Measurements from ENCODE around the gene MMAA. TPM values are rescaled to one million over a fixed set of nuclear protein-coding genes. Genes with fewer than 3 reads are reported as not detected.
"Not testable (repeated sequence)": the region's sequence is repeated elsewhere in the genome, so short reads cannot be mapped to it uniquely, and the experiment has no call there.

The MMAA gene
- 9.4 and 9.6 TPM in 2 replicates for total RNA-seq

DNA sequence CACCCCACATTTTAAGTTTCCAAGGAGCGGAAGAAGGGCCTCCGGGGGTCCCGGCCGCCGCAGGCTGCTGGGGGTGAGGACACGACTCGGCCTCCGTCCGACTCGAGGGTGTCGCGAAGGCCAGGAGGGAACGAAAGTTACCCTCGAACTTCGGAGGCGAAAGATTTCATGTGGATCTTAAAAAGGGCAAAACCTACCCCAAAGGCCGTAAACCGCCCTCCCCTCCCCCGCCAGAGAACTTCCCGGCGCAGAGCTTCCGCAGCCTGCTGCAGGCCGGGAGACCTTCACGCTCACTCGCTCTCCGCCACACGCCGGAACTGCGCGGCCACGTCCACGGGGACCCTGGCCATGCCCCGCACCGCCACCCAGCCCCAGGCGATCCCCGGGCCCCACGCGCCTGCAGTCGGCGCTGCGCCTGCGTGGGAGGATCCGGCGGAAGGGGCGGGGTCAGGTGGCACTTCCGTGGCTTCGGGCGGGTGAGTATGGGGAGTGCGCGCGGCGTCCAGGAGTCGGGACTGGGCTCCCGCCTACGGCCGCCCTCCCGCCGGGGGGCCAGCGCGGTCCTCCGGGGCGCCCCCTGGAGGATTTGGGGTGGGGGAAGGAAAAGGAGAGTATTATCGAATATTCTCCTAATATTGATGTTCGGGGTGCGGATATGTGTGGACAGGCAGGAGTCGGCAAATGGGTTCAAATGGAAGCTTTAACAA, at the start of gene MMAA:
Gene MMAA, plus strand, starts transcription at position 454 of the 707 bp plus-strand sequence. CDS start 19,755 bp downstream, outside the sequence.
- intact Hi-C loops (cut with micrococcal nuclease) = loop anchor here (1.0 to 5.0 kb wide), 11 partner anchors 62 to 1444 kb away; partner anchors contain the start of genes ABCE1, ANAPC10, LSM6 and OTUD4

DNA sequence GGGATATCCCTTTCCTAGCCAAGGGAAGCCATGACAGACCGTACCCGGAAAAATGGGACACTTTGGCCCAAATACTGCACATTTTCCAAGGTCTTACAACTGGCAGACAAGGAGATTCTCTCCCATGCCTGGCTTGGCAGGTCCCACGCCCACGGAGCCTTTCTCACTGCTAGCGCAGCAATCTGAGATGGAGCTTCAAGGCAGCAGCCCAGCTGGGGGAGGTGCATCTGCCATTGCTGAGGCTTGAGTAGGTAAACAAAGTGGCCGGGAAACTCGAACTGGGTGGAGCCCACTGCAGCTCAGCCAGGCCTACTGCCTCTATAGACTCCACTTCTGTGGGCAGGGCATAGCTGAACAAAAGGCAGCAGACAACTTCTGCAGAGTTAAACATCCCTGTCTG, 44.6 kb upstream of the MMAA start:
- intact Hi-C loops (cut with micrococcal nuclease) = not testable (repeated sequence)

DNA sequence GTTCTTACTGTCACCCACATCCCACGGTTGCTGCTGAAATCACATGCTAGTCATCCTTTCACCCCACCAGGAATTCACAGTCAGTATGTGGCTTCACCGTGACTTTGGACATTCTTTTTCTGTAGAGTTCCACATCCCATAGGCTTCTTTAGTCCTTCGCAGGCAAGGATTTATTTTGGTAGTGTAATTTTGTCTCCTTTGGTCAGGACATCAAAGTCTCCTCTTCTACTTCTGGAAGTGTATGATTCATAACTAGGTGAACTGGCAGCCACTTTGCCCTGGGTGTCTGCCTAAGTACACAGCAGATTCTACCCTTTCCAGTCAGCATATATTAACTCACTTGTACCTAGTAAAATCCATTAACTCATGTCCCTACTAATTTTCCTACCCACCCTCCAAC, 38.3 kb upstream of the MMAA start:
- intact Hi-C loops (cut with micrococcal nuclease) = no loop called here

DNA sequence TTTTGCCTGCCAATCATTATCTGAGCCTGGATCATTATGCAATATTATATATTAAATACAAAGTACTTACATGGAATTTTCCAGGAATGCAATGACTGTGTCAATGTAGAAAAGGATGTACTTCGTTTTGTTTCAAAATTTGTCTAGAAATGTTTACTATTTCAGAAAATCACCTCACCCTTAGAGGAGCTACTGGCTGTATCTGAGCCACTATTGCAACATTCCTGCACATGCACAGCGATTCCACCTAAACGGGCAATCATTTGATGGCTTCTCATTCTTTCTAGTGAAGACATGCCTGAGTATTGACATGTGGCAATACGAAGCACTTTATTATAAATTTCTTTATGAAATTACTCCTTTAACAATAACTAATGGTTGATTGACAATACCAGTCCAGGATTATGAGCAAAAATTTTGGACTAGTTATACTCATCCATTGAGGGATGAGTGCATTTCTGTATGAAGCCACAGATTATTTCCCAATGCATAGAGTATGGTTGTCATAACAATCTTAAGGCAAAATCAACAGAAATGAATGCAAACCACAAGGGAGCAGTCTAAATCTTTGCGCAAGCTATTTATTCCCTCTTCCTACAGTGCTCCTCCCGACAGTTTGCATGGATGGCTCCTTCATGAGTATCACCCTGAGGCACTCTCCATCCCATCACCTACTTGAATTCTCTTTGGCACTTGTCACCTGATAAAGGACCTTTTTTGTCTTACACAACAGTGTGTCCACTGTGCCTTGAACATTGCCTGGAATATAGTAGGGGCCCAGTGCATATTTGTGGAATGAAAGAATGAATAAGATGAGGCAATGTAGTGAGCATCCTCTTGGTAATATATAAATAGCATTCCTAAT, 35.8 kb upstream of the MMAA start:
- intact Hi-C loops (cut with micrococcal nuclease) = no loop called here

DNA sequence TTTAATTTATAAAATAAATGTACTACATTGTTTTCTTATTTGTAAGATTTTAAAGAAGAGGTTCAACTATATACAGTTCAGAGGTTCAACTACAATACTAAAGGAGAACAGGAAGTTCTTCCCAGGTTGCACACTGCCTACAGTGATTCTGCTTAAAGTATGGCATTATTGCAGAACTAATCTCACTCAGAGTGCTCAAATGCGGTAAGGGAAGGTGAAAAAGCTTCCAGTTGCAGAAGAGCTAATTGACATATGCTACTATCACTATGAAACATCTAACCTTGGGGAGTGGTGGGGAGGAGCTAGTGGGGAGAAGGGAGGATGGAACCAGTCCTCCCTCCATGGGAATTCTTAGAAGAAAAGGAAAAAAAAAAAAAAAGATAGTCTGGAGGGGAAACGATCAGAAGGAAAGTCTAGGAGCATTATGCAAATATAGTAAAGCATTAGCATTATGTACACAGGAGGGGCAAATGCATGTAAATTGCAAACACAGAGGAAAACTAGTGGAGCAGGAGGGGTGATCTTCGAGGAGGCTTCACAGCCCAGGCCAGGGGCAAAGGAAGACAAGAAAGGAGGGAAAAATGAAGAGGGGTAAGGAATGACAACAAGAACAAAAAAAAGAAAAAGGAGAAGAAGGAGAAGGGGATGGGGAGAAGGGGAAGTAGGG, 32.0 kb upstream of the MMAA start:
- intact Hi-C loops (cut with micrococcal nuclease) = no loop called here

DNA sequence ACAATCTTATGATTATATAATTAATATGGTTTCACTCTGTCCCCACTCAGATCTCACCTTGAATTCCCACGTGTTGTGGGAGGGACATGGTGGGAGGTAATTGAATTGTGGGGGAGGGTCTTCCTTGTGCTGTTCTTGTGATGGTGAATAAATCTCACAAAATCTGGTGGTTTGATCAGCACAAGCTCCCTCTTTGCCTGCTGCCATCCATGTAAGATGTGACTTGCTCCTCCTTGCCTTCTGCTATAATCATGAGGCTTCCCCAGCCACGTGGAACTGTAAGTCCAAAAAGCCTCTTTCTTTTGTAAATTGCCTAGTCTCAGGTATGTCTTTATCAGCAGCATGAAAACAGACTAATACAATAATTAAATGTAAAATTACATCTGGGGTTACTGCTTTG, 29.8 kb upstream of the MMAA start:
- intact Hi-C loops (cut with micrococcal nuclease) = not testable (repeated sequence)

DNA sequence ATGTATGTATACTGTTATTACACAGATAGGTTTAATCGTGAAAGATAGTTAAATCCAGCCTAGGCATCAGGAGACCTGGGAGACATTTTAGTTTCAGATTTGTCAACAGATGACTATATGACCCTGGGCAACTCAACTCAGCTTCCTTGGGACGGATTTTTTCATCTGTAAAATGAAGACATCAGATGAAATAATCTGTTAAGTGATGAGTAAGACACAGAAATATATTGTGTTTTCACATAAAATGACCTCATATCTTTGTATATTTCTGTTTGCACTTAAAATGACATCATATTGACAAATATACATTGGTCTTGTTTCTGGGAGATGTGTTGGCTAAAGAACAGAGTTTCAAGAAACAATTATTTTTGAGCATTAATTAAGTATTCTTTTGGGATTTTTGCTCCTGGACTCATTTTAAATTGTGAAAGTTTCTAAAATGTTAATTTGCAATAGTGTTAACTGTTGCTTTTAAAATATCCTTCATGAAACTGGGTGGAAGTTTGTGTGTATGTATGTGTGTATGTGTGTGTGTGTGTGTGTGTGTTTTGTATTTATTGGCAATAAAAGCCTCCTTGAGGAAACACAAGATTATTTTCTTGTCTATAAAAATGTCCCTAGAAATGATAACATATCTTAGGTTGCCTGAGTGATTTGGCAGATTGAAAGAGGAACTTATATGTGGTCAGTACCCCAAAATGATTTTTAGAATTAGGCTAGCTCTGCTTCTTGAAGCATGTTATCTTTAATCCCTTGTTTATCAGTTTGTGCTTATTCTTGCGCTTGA, 29.1 kb upstream of the MMAA start:
- intact Hi-C loops (cut with micrococcal nuclease) = no loop called here

DNA sequence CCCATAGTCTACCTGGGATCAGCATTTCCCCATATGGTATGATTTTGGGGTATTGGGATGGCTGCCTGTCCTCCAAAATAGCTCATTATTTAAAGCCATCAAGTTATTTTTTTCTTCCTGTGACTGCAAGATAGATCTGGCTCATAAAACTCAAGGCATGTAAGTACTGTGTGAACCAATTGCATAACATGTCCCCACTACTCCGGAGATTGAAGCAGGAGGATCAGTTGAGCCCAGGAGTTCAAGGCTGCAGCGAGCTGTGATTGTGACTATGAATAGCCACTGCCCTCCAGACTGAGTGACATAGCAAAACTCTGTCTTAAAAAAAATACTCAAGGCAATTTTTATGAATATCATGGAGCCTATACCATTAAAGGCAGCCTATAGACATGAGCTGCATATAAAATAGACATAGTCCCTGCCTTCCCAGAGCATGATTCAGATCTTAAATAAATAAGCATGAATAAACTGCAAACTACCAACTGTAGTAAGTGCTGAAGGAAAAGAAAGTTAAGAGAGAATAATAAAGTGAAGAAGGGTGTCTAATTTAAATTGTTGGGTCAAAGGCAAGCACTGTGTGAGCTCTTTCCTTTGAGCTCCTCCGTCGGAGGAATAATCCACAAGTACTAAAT, 16.9 kb upstream of the MMAA start:
- intact Hi-C loops (cut with micrococcal nuclease) = no loop called here

DNA sequence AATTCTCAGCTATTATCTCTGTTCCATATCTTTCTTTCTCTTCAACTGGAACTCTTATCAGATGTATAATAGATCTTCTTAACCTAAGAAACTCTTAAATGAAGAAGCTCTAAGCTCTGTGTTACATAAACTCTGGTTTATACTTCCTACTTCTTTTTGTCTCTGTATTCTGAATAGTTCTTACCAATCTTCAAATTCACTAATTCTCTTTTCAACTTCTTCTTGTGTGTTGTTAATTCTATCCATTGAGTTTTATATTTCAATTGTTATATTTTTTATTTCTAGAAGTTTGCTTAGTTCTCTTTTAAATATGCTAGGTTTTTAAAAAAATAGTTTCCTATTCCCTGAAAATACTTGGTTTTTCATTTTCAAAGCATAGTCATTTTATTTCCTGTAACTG, 13.2 kb upstream of the MMAA start:
- intact Hi-C loops (cut with micrococcal nuclease) = no loop called here

DNA sequence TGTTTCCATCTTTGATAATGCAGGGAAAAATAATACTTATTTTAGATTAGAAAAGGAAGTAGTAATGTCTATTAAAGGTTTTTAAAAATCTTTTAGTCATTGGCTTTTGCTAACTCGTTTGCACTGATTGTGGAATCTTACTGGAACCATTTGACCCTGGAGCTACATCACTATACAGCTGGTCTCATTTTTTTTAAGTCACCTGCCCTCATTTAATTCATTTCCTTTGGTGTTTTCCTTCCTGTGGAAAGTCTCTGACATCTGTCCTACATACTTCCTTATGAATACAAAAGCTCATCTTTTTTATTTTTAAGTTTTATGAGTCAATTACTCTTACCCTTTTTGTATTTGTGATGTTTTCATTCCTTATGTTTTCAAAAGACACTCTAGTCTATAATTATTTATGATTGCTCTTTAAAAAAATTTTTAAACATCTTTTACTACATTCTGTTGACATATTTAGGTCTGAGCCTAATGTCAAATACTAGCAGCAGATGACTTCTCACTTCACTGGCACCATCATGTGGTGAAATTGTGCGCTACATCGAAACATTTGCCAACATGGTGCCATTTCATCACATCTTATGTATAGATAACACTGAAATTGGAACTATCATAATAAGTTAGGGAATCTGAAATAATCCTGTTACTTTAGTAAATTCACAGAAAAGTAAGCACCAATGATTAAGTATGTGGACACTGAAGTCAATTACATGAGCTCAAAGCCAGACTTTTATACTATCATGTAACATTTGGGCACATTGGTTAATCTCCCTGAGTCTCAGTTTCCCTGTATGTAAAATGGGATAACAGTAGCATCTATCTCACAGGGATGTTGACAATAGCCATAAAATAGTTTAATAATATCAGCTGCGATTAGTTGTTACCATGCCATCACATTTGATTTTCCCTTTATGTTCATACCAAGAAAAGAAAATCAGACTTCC, 9.4 kb upstream of the MMAA start:
- intact Hi-C loops (cut with micrococcal nuclease) = loop anchor here (1.0 kb wide), 1 partner anchor 375 kb away; no protein-coding TSS in a partner anchor

DNA sequence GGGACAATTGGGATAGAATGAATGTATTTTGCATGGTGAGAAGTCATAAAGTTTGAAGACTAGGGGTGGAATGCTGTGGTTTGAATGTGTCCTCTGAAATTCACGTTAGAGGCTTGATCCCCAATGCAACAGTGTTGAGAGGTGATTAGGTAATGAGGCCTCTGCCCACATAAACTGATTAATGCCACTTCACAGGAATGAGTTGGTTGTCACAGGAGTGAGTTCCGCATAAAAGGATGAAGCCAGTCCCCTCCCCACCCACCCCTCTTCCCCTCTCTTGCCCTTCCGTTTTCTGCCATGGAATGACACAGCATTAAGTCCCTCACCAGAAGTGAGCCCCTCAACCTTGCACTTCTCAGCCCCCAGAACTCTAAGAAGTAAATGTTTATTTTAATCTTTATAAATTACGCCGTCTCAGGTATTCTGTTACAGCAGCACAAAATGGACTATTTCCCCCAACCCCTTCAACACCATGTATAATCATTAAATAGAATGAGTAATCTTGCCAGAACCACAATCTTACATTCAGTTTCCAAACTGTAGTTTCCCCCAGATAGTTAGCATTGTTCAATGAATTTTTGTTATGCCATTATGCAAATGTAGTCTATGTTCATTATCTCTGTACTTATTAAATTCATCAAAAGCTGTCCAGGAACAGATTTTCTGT, 5.5 kb upstream of the MMAA start:
- intact Hi-C loops (cut with micrococcal nuclease) = no loop called here

DNA sequence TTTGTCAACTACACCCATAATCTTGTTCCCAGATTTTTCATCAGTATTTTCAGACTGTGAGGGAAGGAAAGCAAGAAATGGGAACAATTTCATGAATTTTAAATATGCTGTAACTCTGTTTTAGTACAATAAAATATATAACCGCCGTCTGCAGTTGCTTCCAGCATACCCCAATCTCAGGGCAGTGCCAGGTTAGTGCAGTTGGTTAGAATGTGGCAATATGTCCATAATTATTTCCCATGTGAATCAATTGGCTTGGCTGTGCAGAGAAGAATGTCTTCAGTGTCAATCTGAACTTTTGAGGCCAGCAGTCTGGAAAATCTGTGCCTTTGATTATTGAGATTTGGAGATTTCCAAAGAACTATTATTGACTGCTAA, 5.0 kb upstream of the MMAA start:
- intact Hi-C loops (cut with micrococcal nuclease) = no loop called here

DNA sequence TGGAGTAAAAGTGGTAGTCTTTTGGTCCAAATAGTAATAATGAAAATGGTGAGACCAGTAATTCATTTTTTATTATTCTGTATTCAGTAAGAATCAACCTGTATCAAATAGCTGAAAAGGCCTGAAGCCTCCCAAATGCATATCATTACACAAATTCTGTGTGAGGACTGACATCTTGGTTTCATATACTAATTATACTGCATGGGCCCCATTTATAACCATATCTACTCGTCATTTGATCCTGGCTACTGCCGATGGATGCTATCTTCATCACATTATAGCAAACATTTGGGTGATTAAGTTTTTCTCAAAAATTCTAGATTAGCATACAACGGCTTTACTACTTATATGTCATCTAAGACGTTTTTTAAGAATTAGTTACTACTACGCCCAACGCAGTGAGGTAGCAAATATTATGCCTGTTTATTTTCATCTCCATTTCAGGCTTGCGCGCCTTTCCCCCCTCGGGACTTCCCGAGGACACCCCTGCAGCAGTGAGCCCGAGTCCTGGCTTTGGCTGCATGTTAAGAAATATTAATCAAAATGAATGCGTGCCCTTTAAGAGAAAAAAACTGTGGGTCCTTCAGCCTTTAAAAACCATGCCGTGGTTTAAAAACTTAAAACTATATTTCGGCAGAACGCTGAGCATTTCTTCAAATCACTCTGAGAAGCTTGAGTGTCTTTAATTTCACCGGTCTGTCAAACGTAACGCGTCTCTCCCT, 814 bp upstream of the MMAA start:
- intact Hi-C loops (cut with micrococcal nuclease) = loop anchor here (2.0 to 5.0 kb wide), 6 partner anchors 61 to 1444 kb away; partner anchors contain the start of gene LSM6

DNA sequence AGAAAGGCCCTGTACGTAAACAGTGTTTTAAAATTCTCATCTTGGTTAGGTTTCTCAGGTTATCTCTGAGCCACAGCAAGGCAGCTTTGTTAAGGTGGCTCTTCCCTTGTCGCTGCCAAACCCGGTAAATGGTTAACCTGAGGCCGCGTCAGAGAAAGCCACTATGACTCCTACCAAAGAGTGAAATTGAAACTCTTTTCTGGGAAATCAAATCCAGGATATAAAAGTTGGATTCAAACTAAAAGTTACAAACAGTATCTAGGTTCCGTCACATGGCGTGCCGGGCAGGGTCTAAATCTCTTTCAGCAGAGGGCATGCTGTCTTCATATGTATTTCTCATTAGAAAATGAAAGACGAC, 433 bp downstream of the MMAA start:
- intact Hi-C loops (cut with micrococcal nuclease) = loop anchor here (1.0 to 5.0 kb wide), 11 partner anchors 62 to 1445 kb away; partner anchors contain the start of genes ABCE1, ANAPC10, LSM6 and OTUD4

DNA sequence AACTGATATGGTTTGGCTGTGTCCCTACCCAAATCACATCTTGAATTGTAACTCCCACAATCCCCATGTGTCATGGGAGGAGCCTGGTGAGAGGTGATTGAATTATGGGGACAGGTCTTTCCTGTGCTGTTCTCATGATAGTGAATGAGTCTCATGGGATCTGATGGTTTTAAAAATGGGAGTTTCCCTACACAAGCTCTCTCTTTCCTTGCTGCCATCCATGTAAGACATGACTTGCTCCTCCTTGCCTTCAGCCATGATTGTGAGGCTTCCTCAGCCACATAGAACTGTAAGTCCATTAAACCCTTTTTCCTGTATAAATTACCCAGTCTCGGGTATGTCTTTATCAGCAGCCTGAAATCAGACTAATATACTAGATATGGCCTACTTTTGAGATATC, 2.9 kb downstream of the MMAA start:
- intact Hi-C loops (cut with micrococcal nuclease) = not testable (repeated sequence)

DNA sequence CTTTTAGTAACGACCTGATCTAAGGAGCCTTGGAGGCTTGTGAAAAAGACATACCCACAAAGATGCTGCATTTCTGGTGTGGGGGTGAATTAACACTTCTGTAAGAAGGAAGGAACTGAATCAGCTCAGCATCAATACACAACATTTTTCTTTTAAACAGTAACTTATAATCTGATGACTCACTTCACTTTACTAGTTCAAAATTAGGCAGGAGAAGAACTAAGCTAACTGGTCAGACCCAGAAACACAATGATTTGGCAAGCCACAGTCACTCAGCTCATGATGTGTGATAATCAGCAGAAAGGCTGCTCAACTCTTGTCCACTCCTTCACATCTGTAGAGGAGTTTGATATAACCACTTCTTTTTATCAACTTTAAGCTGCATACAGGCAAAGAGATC, 4.6 kb downstream of the MMAA start:
- intact Hi-C loops (cut with micrococcal nuclease) = no loop called here

DNA sequence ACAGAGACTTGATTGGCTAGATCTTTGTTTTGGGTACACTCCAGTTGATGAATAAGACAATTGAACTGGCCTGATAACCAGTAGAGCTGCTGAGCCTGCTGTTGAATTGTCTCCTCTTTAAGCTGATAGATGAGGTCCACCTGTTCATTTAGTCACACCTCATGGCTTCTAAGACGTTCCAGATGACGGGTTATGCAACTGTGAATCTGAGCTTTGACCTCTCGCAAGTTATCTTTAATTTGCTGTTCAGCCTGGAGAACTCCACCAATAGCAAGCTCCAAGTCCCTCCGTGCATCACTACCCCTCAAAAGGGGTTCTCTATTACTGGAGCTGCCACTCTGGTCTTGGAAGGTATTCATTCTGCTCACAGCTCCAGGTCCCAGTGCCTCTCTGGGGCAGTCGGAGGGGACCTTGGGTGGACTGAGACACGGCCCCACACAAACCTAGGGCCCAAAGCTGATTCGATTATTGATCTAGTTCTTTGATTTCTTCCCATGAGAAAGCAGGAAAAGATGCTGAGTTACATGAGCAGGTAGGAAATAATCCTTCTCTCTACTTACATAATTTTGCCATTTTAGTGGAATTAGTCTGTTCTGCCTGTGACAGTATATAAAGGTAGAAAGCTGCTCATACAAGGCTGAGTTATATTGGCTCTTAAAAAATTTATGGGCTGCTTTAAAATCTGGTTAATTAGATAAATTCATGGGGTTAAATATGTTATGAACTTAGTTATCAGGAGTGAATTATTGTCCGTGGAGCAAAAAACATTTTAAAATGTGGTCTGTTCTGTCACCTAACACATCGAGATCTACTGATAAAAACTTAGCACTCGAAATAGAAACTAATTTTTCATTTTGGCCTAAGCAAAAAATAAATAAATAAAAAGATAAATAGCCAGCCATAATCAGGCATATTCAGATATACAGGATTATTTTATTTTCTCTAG, 6.8 kb downstream of the MMAA start:
- intact Hi-C loops (cut with micrococcal nuclease) = no loop called here

All from T-helper 2 cell treated with Interferon-gamma antibody and Interleukin-4, amounts not matched to agents 100 ng/mL and 5 ng/mL, for 36 hours (primary cell).